ENCODE measurements around the gene CYFIP2.
A peak's percentile ranks its signal among the peaks of the same experiment; 100 is the strongest.

Gene CYFIP2

DNA sequence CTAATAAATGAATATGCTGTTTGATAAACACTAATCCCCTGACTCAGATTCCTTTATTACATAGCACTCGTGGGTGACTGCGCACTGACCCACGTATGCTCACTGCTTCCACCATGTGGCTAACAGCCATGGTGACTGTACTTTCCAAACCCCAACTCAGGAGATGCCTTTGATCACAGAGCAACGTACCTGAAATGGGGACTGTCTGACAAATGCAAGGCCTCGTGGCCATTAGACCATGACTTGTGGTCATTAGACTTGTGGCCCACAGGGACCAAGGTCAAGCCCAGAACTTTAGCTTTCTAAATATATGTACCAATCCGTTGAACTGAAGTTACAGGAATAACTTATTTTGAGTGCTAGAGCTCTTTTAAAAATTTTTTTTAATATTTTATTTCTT is 46.6 kb downstream of the CYFIP2 start:
- DNase-seq (peak; percentile 55 to 73), ATAC-seq (peak; percentile 97)
- Mint-ChIP-seq H3K9me3 (no peaks in the 10 kb centered on the region), H3K27me3 (no peaks in the 10 kb centered on the region), H3K27ac (peak overlapping the region in 1 of 2 donors; percentile 44), H3K4me1 (peaks cover 43% of the 10 kb centered on the region), H3K4me3 (no peak overlapping the region)

DNA sequence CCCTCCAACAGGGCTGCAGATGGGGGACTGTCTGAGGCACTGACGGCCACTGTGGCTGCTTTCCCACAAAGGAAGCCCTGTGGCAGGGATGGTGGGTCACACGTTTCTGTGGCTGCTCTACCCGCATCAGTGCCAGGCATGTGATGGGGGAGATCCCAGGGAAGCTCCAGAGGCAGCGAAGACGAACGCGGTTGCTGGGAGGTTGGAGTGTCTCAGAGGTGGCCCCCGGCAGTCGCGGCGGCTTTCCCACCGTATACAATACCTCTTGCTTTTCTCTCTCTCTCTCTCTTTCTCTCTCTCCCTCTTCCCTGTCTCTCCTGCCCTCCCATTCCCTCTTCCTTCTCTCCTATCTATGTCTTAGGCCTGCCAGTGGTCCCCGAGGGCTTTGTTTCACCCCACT is 56.7 kb downstream of the CYFIP2 start:
- no peak for DNase-seq
- Mint-ChIP-seq H3K4me3 (no peak overlapping the region), H3K27me3 (no peaks in the 10 kb centered on the region), H3K27ac (no peak overlapping the region), H3K9me3 (no peaks in the 10 kb centered on the region), H3K4me1 (peaks cover 21% of the 10 kb centered on the region)
- ATAC-seq: no peak

DNA sequence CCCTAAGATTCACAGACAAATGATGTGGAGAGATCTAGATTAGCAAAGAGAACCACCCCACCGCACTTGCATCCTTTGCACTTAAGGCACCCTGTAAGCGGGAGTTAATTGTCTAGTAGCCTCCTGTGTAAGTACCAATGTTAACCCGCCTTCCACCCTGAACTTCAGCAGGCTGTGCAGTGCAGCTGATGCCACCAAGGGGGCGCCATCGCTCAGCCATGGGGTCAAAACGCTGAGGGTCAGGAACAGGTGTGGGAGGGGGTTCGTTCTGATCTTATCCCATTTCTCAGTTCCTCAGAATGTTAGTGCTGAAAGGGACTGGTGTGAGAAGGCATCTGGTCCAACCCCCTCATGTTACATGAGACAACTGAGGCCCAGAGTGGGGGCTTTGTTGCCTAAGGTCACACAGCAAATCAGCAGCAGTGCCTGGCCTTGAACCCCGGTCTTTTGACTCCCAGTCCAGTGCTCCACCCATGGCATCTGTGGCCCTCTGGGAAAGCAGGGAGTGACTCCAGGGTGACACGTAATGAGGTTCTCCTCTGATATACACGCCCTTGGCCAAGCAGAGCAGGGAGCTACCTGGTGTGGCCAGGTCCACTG is 57.3 kb downstream of the CYFIP2 start:
- H3K9me3 Mint-ChIP-seq: no peaks in the 10 kb centered on the region
- H3K4me1 Mint-ChIP-seq: peaks cover 27% of the 10 kb centered on the region
- no peak overlapping the region for H3K27ac Mint-ChIP-seq
- H3K4me3 Mint-ChIP-seq: no peak overlapping the region
- DNase-seq (no peak), ATAC-seq (no peak)
- H3K27me3 Mint-ChIP-seq: no peaks in the 10 kb centered on the region

DNA sequence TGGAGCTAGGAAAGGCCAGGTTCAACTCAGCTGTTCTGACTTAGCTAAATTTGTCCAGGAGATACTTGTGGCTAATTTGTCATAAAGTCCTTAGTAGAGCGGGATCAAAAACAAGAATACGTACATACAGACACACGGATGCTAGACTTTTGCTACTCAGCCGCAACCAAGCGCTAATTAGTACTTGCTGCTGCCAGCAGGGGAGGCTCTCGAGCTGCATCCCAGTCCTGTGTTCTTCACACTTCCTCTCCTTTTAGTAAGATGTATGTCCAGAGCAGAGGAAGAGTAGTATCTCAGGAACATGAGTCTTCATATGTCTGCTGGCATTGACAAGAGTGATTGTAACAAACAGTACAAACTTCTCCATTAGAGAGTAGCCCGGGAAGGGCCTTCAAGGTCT is 58.3 kb downstream of the CYFIP2 start:
- Mint-ChIP-seq H3K9me3 (no peaks in the 10 kb centered on the region), H3K4me3 (no peak overlapping the region), H3K27me3 (no peaks in the 10 kb centered on the region), H3K27ac (no peak overlapping the region), H3K4me1 (peaks cover 38% of the 10 kb centered on the region)
- ATAC-seq: no peak
- DNase-seq: no peak

DNA sequence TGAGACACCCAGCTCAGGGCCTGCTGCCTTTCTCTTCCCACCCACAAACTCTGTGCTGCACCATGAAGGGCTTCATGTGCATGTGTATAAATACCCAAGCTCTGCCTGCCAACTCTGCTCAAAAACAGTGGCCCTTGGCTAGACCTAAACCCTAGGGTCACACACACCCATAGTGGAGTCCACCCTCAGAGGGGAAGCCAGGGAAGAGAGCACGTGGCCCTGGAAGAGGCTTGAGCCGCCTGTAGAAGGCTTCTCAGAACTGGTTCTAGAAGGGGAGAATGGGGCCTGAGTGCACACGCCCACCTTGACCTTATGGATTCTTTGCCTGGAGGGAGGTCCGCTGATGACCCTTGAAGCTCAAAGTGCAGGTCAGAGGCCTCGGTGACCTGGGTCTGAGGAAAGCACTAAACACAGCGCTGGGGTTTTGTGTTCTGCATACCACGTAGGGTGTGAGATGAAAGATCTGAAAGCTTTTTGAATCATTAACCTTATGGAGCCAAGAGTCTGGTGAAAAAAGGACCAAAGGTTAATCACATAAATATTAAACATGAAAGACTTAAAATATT is 60.6 kb downstream of the CYFIP2 start:
- H3K27me3 Mint-ChIP-seq: no peaks in the 10 kb centered on the region
- H3K4me1 Mint-ChIP-seq: peaks cover 60% of the 10 kb centered on the region
- no peaks in the 10 kb centered on the region for H3K9me3 Mint-ChIP-seq
- no peak overlapping the region for H3K27ac Mint-ChIP-seq
- ATAC-seq (no peak), DNase-seq (no peak)
- H3K4me3 Mint-ChIP-seq: no peak overlapping the region

DNA sequence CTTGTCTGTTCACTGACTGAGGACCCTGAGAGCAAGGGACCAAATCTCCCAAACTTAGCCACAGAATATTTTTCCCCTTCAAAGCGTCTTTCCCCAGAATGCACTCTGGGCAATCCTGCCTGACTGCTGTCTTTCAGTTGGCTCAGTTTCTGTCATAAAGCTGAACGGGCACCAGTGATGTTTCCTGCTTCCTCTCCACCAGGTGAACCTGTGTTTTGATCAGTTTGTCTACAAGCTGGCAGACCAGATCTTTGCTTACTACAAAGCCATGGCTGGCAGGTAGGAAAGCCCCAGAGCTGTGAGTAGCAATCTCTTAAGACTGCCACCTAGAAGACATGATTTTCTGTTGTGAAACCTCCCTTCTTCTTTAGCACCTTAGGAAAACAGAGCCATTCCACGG is 61.8 kb downstream of the CYFIP2 start:
- ATAC-seq (peak; percentile 54), DNase-seq (no peak)
- no peak overlapping the region for H3K4me3 Mint-ChIP-seq
- H3K27me3 Mint-ChIP-seq: no peaks in the 10 kb centered on the region
- no peaks in the 10 kb centered on the region for H3K9me3 Mint-ChIP-seq
- peaks cover 70% of the 10 kb centered on the region for H3K4me1 Mint-ChIP-seq
- peak overlapping the region; percentile 35 to 51 for H3K27ac Mint-ChIP-seq

DNA sequence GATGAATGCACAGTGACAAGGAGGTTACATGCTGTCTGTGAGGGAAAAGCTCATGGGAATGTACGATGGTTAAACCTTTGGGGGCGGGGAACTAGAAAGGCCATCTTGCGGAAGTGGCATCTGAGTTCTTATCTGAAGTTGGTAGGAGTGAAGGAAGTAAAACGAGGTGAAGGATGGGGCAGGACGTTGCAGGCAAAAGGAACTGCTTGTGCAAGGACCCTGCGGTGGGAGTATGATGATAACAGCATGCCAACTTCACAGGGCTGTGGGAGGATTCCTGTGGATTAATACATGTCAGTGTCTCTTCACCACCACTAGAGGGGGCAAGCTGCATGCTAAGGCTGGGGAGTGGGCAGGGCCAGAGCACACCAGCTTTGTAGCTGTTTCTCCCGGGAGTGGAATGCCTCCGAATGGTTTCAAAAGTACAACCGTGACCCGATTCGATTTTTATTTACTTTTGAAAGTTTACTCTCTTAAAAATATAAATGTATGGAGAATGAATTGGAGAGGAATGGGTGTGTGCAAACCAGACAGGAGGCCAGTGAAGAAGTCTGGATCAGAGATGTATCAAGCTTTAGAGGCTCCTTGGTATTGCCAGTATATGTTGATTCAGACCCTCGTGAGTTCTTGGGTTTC is 62.5 kb downstream of the CYFIP2 start:
- DNase-seq (peak; percentile 47 to 60), ATAC-seq (peak; percentile 92)
- H3K9me3 Mint-ChIP-seq: no peaks in the 10 kb centered on the region
- H3K27ac Mint-ChIP-seq: peak overlapping the region; percentile 53 to 79
- H3K4me3 Mint-ChIP-seq: peak overlapping the region in 1 of 2 donors; percentile 13
- H3K4me1 Mint-ChIP-seq: peaks cover 70% of the 10 kb centered on the region
- no peaks in the 10 kb centered on the region for H3K27me3 Mint-ChIP-seq

DNA sequence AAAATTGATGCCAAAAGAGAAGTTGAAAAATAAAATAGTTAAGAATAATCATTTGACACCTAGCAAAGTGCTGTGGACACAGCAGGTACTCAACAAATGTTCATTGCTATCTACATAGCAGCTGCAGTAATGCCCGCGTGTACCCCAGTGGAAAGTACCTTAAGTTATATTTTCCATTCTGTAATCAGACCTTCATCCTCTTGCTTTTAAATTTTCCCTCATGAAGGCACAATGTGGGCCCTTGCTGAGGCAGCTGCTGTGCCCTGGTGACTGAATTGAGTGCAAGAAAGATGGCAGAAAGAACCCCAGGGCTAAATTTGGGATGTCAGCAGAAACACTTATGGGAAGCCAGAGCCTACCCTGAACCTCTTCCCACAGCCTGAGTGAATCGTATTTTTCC is 65.9 kb downstream of the CYFIP2 start:
- Mint-ChIP-seq H3K4me1 (peaks cover 56% of the 10 kb centered on the region), H3K9me3 (no peaks in the 10 kb centered on the region), H3K4me3 (no peak overlapping the region), H3K27ac (peak overlapping the region; percentile 82 to 89), H3K27me3 (no peaks in the 10 kb centered on the region)
- DNase-seq: no peak
- peak; percentile 51 for ATAC-seq

DNA sequence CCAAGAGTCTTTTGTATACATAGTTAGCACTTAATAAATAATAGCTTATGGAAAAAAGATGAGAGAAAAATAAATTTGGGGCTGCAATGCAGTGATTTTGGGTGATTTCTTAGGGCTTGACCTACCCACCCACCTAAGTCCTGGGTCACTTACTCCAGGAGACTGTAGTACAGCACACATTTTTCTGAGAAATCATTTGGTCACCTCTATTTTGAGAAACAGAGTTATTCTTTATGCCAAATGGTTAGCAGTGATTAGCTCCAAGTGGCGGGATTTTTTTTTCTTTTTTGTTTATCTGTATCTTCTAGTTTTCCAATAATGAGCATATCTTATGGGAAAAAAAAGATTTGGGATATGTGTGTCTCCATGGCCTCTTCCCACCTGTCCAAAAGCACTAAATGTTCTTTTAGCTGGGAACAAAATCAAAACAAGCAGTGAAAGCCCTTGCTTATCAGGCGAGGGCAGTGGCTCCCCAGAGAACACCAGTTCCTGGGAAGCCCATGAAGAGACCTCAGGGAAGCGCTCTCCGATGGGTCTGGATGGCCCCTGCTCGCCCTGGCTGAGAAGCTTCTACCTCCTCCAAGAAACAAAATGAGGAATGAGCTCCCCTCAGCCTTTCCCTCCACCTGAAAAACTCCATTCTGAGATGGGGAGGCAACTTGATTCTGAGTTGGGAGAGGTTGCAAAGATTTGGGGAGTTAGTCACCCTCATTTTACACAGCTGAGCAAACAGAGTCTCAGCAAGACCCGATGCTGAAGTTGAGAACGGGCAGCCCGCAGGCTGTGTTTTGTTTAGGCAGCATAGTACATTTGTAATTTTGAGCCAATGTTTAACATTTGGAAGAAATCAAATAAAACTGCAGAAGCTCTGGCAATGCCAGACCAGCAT is 69.9 kb downstream of the CYFIP2 start:
- Mint-ChIP-seq H3K4me3 (no peak overlapping the region), H3K27ac (peak overlapping the region in 1 of 2 donors; percentile 78), H3K4me1 (peaks cover 24% of the 10 kb centered on the region), H3K27me3 (no peaks in the 10 kb centered on the region), H3K9me3 (no peaks in the 10 kb centered on the region)
- no peak for ATAC-seq
- no peak for DNase-seq

DNA sequence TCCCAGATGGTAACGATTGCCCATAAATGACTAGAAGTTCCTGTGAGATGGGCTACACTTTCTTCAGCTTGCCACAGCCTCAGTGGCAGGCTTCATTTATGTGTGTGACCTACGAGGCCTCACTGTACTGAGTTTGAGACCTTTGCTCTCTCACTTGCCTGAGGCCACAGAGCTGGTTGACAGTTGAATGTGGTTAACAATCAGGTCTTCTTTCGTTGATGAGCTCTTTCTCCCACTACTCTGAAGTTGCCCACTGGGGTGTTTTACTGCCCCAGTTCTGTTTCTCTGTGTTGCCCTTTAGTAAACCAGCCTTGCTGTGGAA is 70.5 kb downstream of the CYFIP2 start:
- DNase-seq (no peak), ATAC-seq (no peak)
- H3K27me3 Mint-ChIP-seq: no peaks in the 10 kb centered on the region
- H3K9me3 Mint-ChIP-seq: no peaks in the 10 kb centered on the region
- H3K4me3 Mint-ChIP-seq: no peak overlapping the region
- H3K27ac Mint-ChIP-seq: no peak overlapping the region
- H3K4me1 Mint-ChIP-seq: peaks cover 18% of the 10 kb centered on the region

DNA sequence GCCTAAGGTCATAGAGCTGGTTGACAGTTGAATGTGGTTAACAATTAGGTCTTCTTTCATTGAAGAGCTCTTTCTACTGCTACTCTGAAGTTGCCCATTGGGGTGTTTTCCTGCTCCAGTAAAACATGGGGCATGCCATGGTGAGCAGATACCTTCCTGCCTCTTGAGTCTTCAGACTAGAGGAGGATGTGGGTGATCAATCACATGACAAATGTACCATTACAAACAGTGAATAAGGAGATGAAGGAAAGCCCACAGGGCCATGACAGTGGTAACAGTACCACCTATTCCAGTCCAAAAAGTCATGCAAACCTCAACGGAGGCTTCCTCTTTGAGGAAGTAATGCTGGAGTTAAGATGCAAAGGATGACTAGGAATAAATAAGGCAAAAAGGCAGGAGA is 73.5 kb downstream of the CYFIP2 start:
- DNase-seq: no peak
- Mint-ChIP-seq H3K4me1 (peaks cover 27% of the 10 kb centered on the region), H3K9me3 (no peaks in the 10 kb centered on the region), H3K27ac (peak overlapping the region; percentile 50 to 86), H3K4me3 (no peak overlapping the region), H3K27me3 (no peaks in the 10 kb centered on the region)
- ATAC-seq: peak; percentile 62

DNA sequence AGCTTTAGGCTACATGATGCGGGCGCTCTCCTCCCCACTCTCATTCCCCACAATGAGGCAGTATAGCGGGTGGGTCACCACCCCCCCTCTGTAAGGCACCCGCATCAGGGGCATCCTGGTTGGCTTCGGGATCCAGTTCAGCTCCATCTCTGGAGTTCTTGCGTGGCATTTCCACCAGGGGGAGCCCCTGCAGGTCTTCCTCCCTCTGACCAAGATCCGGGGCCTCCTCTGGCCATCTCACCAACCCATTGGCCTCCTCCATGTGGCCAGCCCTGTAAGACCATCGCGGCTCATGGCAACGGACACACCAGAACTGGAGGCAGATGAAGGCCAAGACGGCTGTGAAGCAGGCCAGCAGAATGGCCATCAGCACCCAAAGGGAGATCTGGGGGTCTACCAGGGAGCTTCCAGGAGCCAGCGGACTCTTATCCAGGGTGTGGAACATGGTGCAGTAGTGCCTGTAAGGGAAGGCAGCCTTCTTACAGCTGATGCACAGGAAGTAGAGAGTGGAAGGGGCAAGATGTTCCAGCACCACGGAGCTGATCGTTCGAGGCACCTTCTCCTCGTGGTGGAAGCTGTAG is 77.0 kb downstream of the CYFIP2 start:
- DNase-seq (peak in 1 of 2 donors; percentile 35), ATAC-seq (no peak)
- Mint-ChIP-seq H3K27ac (peak overlapping the region in 1 of 2 donors; percentile 42), H3K4me1 (peaks cover 48% of the 10 kb centered on the region), H3K27me3 (no peaks in the 10 kb centered on the region), H3K4me3 (no peak overlapping the region), H3K9me3 (no peaks in the 10 kb centered on the region)

DNA sequence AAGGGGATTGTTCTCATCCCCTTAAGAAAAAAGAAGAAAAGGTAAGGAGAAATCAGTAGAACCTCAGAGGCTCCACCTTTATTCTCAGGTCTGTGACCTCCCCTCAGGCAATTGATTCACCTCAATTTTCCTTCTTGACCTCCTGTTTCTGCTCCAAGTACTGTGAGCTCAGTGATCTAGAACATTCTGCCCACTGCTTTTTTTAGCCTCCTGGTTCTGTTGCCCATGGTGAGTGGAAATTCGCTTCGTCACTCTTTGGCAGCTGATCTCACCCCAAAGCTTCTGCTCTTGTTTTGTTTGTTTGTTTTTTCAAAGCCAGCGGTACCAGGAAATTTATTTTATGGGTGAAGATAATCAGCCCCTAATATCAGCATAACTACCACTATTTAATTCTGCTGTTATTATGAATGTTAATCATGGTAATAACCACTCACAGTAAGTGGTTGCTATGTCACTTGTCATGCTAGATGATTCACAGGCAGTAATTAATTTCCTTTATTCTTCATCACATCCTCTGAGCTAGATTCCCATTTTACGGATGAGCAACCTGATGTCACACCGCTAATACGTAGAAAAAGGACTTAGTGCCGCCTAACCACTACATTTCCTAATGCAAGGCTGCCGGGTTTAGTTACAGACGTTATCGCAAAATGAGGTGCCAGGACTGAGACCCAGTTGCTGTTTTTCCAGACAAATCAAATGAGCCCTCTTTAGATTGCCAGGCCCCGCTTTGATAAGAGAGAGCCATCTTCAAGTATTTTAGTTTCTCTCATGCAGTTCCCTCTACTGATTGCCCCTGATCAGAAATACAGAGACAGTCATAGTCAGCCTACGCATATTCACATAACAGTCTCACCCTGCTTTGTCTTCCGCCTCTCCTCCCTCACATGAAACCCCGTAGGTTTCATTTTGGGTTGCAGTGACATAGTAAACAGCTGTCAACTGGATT is 78.2 kb downstream of the CYFIP2 start:
- peak; percentile 91 for ATAC-seq
- Mint-ChIP-seq H3K4me3 (peak overlapping the region in 1 of 2 donors; percentile 24), H3K4me1 (peaks cover 56% of the 10 kb centered on the region), H3K9me3 (no peaks in the 10 kb centered on the region), H3K27me3 (no peaks in the 10 kb centered on the region), H3K27ac (peak overlapping the region; percentile 48 to 78)
- DNase-seq: no peak

DNA sequence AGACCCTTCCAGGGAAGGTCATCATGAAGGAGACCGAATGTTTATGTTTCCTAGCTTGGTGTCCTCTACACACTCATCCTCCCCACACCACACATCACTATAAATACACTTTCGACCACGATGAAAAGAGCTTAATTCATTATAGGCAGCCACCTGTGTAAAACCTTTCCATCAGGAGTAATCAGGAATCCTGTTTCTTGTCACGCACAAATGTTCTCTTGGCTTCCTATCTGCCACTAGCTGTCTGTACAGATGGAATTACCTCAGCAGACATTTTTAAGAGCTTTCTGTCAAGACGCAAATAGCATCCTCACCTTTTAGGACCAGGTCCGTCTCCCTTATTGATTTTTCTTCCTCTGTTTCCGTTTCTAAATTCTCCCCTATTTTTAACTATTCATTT is 79.1 kb downstream of the CYFIP2 start:
- ATAC-seq: no peak
- H3K27ac Mint-ChIP-seq: peak overlapping the region; percentile 48 to 59
- H3K27me3 Mint-ChIP-seq: no peaks in the 10 kb centered on the region
- no peak for DNase-seq
- peaks cover 2 to 5% of the 10 kb centered on the region in 2 donors for H3K9me3 Mint-ChIP-seq
- H3K4me1 Mint-ChIP-seq: peaks cover 65% of the 10 kb centered on the region
- no peak overlapping the region for H3K4me3 Mint-ChIP-seq

DNA sequence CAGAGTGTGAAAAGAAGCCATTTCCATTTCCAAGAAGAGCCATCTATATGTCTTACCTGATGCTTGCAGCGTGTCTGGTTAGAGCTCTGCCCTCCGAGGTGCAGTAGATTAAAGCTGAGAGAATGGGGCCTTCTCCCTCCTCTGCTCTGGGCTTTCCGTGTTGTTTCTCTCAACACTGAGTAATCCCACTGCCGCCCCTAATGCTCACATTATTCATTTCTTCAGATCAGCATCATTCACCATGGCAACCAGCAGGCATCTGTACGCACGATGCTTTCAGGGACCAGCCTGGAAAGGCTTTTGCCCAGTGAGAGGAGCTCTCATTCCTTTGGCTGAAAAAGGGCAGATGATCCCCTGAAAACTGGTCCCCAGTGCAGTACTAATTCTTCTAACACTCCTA is 79.6 kb downstream of the CYFIP2 start:
- Mint-ChIP-seq H3K9me3 (peaks cover 6 to 9% of the 10 kb centered on the region in 2 donors), H3K4me3 (no peak overlapping the region), H3K27ac (peak overlapping the region in 1 of 2 donors; percentile 59), H3K4me1 (peaks cover 70% of the 10 kb centered on the region), H3K27me3 (no peaks in the 10 kb centered on the region)
- ATAC-seq (no peak), DNase-seq (no peak)

Data from stimulated activated naive CD8-positive, alpha-beta T cell treated with anti-CD3 and anti-CD28 coated beads, Interleukin-15, amount 100 ng/mL, for 72 hours (primary cell).